Inflammatory macrophage treated with lipopolysaccharide for 4 hours (primary cell): ENCODE results near the gene ZFYVE27.
A peak's percentile ranks its signal among the peaks of the same experiment; 100 is the strongest.

Experiments used
- DNase-seq: peaks from one replicate; pipeline ENCODE4 v3.0.0-alpha.2; 2020

The ZFYVE27 gene

DNA sequence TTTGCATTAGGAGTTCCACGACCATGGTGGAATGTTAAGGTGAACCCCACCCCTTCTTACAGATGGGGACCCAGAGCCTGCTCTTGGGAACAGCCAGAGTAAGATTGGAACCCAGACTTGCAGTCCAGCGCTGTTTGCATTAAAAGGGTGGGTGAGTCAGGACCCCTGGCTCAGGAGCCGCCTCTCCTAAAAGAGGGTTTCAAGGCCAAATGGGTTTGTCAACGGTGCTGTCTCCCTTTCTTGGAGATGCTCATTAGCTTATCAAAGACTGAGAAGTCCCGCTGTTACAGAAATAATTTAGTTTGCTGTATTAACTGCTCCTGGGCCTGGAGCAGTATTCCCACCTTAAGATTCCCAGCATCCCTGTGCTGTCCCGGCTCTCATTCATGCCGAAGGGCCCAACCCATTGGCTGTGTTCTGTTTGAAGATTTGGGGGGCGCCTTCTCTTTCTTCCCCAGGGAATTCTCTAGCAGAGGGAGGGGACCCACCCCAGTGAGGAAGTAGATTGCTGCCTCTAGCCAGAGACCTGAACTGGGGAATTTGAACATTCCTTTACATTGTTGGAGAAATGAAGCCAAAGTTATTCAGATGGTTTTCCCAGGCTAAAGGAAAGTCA lies 21.6 kb upstream of the ZFYVE27 start:
- DNase-seq = no peak

DNA sequence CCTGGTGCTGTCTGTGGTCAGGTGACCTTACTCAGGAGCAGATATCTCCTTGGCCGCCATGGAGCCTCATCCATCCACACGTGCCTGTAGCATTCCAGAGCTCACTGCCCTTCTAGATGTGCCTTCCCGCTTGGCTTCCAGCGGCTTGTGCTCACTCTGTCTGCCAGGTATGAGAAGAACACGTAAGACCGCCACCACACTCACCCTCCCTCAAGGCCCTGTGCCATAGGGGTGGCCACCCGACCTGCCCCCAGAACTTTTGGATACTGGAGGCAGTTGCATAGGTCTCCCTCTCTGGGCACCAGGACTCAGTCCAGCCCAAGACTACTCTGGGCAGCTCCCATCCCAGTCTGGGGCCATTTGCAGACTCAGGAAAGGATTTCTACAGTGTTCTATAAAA lies 19.3 kb upstream of the ZFYVE27 start:
- DNase-seq = no peak

DNA sequence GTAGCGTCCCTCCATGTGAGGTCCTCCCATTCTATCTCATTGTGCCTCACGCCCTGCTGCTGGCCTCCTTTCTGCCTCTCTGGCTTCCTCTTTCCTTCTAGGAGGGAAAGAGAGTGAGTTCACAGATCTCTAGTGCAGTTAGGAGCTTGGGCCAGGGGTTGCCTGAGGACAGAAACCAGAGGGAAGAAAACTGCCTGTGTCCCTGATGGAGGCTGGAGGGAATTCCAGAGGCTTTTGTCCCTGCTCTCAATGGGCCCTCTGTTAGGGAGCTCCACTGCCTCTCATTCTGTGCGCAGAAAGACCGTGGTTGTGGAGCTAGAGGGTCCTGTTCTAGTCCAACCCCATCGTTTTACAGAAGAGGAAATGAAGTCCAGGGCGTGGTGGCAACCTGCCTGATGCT lies 18.8 kb upstream of the ZFYVE27 start:
- peak; percentile 55 for DNase-seq

DNA sequence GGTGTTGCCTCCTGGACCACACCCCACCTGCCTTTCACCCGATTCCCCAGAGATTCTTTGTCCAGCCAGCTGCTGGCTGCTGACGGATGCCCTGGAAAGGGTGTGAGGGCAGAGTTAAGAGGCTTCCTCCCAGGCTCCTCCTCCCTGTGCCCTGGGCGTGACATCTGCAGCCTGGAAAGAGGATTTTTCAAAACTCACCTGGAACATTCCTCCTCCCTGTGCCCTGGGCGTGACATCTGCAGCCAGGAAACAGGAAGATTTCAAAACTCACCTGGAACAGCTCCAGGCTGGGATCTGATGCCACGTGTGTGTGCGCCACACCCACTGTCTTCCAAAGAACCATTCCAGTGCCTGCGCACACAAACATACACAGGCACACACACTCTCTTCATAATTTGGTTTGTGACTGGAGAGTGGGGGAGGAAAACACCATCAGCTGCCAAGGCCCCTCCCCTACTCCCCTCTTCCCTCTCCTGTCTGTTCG lies 18.2 kb upstream of the ZFYVE27 start:
- DNase-seq = no peak

DNA sequence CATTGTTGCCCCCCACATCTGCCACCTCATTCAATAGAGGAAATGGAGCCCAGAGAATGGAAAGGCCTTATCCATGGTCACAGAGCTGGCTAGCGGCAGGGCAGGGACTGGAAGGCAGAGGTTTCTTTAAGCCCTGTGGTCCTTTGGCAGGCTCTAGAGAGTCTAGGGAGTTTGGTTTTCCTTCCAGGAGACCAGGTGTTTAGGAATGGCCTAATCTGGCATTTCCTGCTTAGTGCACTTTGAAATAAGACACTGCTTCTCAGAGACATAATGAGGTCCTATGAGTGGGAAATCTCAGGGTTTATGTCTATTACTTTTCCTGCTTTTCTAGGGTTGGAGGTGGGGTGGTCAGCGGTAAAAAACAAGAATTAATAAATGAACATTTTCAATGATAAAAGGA lies 17.3 kb upstream of the ZFYVE27 start:
- DNase-seq = no peak

DNA sequence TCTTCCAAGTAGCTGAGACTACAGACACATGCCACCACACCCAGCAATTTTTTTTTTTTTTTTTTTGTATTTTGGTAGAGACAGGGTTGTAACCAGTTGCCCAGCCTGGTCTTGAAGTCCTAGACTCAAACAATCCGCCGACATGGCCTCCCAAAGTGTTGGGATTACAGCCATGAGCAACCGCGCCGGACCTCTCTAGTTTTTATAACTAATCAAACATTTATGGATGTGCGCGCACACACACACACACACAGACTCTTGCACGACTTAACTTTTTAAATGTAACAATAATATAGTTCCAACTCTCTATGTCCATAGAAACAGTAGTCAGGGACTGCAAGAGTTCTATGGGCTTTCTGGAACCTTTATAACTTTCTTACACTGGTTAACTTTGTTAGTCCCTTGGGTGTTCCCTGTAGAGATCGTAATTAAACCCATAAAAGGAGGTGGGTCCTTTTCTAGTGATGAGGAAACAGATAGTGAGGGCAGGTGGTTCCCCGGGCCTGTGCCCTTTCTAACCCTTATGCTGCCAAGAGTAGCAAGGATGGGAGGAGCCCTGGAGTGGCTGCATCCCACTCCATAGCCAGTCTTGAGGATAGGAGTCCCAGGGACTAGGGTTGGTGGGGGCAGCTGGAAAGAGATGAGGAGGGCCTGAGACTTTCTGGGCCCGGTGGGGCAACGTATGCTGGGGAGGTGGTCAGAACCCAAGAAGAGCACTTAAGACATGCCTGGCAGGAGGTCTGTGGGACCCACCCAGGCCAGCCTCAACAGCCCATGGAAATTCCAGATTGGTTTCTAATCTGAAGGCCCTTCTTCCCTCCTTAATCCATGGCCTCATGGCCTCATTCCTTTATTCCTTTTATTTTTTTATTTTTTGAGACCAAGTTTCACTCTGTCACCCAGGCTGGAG lies 14.8 kb upstream of the ZFYVE27 start:
- DNase-seq = no peak

DNA sequence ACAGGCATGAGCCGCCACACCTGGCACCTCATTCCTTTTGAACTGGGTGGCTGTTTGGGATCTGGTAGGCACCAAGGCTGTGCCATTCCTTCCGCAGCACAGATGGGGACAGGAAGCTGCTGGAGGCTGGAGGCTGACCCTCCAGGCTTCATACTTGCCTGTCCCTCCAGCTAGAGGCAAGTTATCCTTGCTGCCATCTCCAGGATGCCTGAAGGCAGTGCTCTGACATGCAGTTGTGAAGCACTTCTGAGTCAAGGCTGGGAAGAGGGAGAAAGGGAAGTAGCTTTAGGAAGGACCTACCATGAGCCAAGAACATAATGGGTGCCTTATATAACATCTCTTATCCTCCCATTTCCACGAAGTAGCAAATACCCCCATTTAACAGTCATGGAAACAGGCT lies 13.9 kb upstream of the ZFYVE27 start:
- DNase-seq = peak; percentile 50

DNA sequence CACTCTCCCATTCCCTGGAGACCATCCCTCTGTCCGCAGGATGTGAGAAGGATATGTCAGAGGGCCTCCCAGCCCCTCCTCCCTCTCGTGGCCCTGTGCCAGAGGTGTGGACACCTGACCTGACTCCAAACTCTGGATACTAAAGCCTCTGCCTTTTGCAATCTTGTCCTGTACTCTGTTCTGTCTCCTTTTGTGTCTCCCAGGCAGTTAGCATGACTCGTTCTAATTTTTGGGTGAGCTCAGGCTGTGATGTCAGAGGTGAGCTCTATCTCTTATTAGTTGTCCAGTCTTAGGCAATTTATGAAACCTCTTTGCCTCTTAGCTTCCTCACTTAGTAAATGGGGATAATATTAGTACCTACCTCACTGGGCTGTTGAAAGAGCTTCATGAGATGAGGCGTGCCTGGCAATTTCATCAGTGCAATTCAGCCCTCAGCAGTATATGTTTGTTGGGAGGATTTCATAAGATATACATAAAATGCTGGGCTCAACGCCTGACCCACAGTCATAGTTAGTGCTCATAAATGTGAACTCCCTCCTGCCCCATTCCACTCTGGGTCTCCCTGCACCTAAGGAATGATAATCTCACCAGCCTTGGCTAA lies 12.5 kb upstream of the ZFYVE27 start:
- DNase-seq = peak; percentile 99

DNA sequence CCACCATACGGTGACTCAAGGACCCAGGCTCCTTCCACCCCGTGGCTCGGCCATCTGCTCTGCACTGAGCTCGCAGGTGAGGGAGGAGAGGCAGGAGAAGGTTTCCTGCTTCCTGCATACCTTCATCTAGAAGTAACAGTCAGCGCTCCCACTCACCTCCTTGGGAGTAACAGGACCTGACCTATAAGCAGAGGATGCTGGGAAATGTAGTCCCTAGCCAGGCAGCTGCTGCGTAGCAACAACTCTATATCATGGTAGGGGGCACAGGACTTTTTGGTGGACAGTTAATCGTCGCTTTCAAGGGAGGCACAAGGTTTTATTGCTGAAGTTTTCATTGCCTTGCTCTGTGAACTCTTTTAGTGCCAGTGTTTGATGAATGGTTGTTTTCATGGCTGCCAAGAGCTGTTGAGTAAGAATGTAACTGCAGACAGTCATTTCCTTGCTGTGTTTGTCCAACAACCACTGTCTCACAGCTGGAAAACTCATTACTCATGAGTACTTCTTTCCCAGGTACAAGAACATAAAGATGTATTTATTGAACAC lies 10.2 kb upstream of the ZFYVE27 start:
- DNase-seq = no peak

DNA sequence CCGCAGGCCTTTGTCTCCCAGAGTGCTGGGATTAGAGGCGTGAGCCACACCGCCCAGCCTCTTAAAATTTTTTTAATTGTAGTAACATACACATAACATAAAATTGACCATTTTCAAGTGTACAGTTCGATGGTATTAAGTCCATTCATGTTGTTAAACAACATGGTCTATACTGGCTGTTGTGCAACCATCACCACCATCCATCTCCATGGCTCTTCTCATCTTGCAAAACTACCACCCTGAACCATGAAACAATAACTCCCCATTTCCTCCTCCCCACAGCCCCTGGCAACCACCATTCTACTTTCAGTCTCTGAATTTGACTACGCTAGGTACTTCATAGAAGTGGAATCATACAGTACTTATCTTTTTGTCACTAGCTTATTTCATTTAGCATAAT lies 7.9 kb upstream of the ZFYVE27 start:
- peak; percentile 35 for DNase-seq

DNA sequence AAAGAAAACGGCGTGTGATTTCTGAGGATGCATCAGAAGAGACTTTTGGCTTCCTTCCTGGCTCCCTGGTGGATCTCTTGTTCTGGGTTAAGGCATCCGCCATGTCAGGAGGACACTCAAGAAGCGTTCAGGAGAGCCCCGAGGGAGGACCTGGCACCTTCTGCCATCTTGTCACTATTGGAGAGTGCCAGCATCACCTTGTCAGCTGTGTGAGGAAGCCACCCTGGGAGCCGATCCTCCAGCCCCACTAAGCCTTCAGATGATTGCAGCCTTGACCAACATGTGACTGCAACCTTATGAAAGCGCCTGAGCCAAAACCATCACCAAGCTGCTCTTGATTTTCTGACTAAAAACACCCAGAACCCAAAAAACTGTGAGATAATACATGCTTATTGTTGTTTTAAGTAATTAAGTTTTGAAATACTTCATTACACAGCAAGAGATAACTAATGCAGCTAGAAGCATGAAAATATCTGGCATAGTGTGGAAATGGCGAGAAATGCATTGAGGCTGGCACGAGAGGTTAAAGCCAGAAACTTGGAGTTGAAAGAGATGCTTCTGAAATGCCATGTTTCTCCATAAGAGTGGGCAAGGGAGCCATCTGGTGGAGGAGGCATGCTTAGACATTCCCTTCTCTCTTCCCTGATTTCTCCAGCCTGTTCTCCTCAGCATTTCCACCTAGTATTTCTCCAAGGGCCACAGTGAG lies 5.4 kb upstream of the ZFYVE27 start:
- peak; percentile 71 for DNase-seq

DNA sequence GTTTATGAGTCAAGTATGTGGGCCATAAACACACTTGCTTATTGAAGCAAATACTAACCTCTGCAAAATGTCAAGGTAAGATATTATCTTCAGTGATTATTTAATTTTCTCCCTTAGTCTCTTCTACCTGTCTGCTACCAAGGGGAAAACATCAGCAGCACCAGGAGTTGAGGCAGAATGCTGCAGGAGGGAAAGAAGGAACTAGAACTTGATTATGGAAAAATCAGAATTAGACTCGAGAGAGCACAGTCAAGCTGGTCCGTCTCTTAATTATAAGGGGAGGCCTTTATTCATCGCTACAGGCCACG lies 4.9 kb upstream of the ZFYVE27 start:
- no peak for DNase-seq

DNA sequence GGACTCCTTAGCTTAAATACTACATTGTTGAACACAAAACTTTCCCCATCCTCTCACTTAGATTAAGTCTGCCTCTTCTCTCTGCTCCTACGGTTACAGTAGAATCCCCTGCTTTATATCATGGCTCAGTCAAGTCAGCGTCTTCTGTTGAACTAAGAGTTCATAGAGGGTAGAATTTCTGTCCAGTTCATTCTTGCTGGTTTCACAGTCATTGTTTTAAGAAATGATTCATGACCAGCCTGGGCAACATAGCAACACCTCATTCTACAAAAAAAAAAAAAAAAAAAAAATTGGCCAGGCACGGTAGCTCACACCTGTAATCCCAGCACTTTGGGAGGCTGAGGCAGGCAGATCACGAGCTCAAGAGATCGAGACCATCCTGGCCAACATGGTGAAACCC lies 3.7 kb upstream of the ZFYVE27 start:
- DNase-seq = no peak

DNA sequence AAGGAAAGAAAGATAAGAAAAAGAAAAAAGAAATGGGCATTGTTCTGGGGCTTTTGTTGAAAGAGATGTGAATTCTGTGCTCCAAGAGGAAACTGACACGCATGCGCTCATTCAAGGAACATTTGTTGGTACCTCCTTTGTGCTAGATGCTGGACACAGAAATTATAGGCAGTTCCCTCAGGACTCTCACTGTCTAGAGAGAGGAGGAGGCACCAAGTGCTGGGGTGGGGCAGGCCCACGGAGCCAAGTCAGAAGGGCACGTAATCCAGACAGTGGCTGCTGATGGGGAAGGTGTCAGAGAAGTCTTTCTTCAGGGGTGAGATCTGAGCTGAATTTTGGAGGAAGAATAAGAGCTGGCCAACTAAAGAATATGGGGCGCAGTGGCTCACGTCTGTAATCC lies 2.9 kb upstream of the ZFYVE27 start:
- DNase-seq = no peak

DNA sequence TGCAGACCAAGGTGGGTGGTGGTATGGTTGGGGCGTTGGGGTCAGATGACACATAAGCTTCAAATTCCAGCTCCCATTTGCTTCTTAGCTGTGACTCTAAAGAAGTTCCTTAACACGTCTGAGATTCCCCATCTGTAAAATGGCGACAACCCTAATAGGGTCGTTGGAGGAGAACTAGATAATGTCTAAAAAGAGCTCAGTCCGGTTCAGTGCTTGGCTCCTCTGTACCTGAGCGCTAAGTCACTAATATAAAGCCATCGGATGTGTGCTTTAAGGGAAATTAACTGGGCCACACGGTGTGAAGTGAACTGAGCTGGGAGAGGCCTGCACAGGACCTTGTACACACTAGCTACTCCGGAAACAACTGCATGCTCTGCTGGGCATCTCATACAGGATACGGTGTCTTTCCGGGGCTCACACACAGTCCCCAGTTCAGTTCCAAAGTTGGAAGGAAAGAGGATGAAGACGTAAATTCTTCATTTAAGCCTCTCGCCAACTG lies 476 bp upstream of the ZFYVE27 start:
- DNase-seq = no peak

DNA sequence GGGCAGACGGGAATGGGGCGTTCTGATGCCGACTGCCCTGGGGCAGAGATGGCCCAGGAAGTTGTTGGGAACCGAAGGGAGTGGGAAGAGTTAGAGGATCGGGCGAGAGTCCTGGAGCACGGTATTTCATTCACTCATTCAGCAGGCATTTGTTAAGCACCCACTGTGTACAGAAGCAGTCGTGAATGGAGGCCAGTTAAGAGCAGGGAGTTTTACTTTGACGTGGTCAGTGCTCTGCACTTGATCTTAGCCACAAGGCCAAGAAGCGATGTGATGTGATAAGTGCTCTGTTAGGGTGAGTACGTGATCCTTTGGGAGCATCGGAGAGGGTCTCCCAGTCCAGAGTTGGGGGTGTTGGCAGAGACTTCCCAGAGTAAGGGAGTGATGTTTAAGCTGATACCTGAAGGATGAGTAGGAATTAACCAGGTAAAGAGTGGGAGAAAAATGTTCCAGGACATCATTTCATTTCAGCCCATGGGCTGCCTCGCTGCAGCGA lies 890 bp downstream of the ZFYVE27 start:
- no peak for DNase-seq

DNA sequence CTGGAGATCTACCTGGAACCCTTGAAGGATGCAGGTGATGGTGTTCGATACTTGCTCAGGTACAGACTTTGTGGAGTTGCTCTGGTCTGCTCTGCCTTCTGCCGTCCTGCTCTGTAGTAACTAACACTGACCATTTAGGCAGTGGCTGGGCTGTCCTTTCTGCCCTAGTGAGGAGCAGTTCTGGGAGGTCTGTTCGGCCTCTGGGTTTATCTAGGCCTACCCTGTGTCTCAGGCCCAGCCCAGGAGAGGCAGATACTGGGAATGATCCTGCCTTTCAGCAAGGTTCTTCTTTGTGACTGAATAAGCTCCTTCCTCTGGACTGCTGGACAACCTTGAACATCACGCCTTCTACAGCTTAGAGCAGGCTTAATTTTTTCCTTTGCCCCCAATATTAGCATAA lies 1.7 kb downstream of the ZFYVE27 start:
- DNase-seq = no peak

DNA sequence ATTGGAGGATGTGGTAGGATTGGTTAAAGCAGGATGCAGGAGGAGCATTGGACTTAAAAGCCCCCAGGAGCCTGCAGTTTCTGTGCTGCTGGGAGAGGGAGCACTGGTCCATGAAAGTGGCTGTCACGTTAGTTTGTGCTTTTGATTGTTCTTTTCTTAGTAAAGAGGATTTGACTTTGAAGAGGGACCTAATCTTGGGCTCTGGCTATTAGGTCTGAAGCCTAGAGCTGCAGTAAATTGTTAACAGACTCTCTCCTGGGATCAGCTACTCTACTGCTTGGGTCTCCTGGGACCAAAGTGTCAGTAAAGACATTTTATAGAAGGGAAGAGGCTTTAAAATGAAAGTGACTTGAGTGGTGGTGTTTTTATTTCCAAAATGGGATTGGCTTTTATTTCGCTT lies 3.7 kb downstream of the ZFYVE27 start:
- no peak for DNase-seq

DNA sequence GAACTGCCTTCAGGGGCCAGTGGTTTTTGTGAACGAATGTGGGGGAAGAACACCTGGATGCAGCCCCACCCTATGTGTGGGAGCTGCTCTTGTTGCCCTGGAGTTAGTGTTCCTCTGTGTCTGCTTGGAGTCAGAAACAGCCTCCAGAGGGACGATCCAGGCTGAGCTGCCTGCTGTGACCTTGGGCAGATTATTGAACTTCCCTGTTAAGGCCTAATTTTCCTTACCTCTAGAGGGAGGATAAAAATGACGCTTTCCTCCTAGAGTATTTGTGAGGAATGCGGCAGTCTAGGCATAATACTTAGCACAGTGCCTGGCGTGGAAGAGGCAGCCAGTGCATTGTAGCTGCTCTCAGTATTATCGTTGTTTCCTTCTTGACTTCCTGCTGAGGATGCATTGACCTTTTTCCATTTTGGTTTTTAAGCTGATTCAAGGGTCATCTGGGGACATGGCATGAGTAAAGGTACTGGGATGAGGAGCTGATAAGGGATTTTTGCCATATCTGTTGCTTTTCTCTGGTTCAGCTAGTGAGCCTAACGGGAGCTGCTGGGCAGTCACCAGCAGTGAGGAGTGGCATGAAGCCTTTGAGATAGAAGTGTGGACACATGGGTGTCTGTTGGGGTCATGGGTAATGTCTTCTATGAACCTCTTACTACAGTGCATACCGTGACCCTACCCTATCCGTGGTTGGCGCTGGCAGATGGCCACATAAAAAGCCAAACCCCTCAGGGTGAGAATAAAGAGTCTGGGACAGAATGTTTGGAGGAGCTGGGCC lies 6.4 kb downstream of the ZFYVE27 start:
- no peak for DNase-seq

DNA sequence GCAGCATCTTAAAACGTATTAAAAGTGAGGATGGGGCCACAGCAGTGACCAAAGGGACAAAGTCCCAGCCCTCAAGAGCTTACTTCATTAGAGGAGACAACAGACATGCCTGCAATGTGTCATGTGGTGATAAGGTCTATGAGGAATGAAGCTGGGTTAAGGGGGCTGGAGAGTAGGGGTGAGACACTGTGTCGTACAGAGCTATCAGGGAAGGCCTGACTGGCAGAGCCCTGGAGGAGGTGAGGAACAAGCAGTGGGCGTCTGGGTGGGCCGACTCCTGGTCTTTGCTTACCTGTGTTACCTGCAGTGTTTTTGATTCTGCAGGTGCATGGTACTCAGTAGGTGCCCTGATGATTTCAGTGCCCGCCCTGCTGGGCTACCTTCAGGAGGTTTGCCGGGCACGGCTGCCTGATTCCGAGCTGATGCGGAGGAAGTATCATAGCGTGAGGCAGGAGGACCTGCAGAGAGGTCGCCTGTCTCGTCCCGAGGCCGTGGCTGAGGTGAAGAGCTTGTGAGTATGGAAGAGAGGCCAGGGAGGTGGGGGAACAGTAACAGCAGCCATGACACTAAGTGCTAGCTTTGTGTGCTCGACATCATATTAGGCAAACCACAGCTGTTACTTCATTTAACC lies 7.6 kb downstream of the ZFYVE27 start:
- no peak for DNase-seq

DNA sequence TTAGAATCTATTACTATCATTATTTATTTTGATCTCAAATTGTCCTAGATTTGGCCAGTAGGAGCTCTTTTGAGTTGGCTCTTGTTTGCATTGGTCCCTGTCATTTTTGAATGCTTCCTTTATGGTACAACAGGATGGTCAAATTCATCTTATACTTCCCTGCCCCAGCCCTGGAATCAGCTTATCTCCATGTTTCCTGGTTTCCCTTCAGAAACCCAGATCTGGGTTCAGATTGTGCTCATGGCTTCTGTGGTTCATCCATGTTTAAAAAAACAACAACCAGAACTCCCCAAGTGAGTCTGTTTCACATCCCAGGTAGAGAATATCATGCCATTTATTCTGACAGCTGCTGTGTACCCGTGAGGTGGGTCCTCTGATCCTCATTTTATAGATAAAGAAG lies 10.6 kb downstream of the ZFYVE27 start:
- no peak for DNase-seq

DNA sequence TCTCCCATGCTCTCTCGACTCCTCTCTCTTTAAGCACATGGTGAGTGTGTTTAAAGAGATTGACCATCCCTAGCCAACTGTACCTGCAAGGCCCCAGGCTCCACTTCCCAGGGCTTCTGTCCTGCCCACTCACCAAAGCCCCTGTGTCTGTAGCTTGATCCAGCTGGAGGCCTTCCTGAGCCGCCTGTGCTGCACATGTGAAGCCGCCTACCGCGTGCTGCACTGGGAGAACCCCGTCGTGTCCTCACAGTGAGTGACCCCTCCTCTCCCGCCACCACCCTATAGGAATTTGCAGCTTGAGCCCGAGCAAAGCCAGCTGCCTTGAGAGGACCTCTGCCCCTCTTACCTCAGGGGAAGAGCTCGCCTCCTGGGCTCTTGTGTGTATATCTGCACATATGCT lies 11.2 kb downstream of the ZFYVE27 start:
- no peak for DNase-seq
